Fibroblast of lung (primary cell): ENCODE results near the gene LTBP2. TPM values are rescaled to one million over a fixed set of nuclear protein-coding genes. Genes with fewer than 3 reads are reported as not detected.

Experiments used
- DNase-seq, 2 donors: peaks; one replicate each; pipeline versions ENCODE4 v3.0.0 to v3.0.0-alpha.2; 2010; ENCODE audit warnings: low read depth in 2 of 2
- H2AFZ ChIP-seq: 2 replicates; pipeline ENCODE4 v1.5.1; 2012; ENCODE audit warnings: low read length, control low read depth, inconsistent platforms
- H3K27ac ChIP-seq: 2 replicates; pipeline ENCODE4 v1.5.1; 2011; ENCODE audit warnings: low read length, control low read depth; ENCODE audit not compliant: insufficient read depth
- H3K27me3 ChIP-seq: 2 replicates; pipeline ENCODE4 v1.5.1; 2011; ENCODE audit warnings: mild to moderate bottlenecking, low read length; ENCODE audit not compliant: control insufficient read depth, insufficient read depth
- H3K36me3 ChIP-seq: 2 replicates; pipeline ENCODE4 v1.5.1; 2011; ENCODE audit warnings: low read length; ENCODE audit not compliant: control insufficient read depth, insufficient read depth
- H3K4me1 ChIP-seq: 2 replicates; pipeline ENCODE4 v1.5.1; 2011; ENCODE audit warnings: low read length; ENCODE audit not compliant: control insufficient read depth, insufficient read depth; ENCODE audit errors: extremely low read depth
- H3K4me2 ChIP-seq: 2 replicates; pipeline ENCODE4 v1.5.1; 2011; ENCODE audit warnings: low read length, control low read depth; ENCODE audit not compliant: insufficient read depth; ENCODE audit errors: extremely low read depth
- H3K4me3 ChIP-seq, 4 experiments: fragments of 200-600 bp in 1 of 4; sonication (generic) in 1 of 4; replicated peaks in 1 of 4; 2 replicates each; pipeline ENCODE4 v1.5.1; 2011 to 2016; ENCODE audit warnings: low read length in 4 of 4, low read depth in 3 of 4, mild to moderate bottlenecking in 3 of 4, control low read depth in 2 of 4, inconsistent platforms in 1 of 4, mixed read lengths in 1 of 4; ENCODE audit not compliant: insufficient read depth in 1 of 4; ENCODE audit errors: control extremely low read depth in 1 of 4
- H3K79me2 ChIP-seq: 2 replicates; pipeline ENCODE4 v1.5.1; 2012; ENCODE audit warnings: mild to moderate bottlenecking, low read length, inconsistent platforms; ENCODE audit not compliant: control insufficient read depth, insufficient read depth
- H3K9ac ChIP-seq: 2 replicates; pipeline ENCODE4 v1.5.1; 2011; ENCODE audit warnings: mild to moderate bottlenecking, low read length, control low read depth; ENCODE audit not compliant: insufficient read depth
- H3K9me3 ChIP-seq: 2 replicates; pipeline ENCODE4 v1.5.1; 2012; ENCODE audit warnings: low read depth, low read length; ENCODE audit not compliant: control insufficient read depth, insufficient read depth
- H4K20me1 ChIP-seq: 2 replicates; pipeline ENCODE4 v1.5.1; 2011; ENCODE audit warnings: low read length; ENCODE audit not compliant: control insufficient read depth, insufficient read depth; ENCODE audit errors: extremely low read depth
- EZH2 ChIP-seq: IDR thresholded peaks from 2 replicates; pipeline ENCODE4 v1.5.1; 2012; ENCODE audit warnings: low read length, control low read depth, mild to moderate bottlenecking; ENCODE audit errors: missing control alignments
- polyA plus RNA-seq, 2 donors: library from polyadenylated mRNA; depleted of rRNA in 1 of 2; stranded (reverse) in 1 of 2; unstranded in 1 of 2; fragments of >200 nt; gene quantifications; 2 replicates each; pipeline ENCODE4 v1.2.1, GENCODE V29; 2011 to 2012; ENCODE audit warnings: missing spikeins in 1 of 2
- total RNA-seq: library from RNA; depleted of rRNA; stranded (reverse); fragments of >200 nt; gene quantifications from 2 replicates; pipeline ENCODE4 v1.2.1, GENCODE V29; 2014
- TF ChIP-seq, protein P1 (sequence below), 2 donors: IDR thresholded peaks in 1 of 2; conservative IDR thresholded peaks in 1 of 2; 1 replicate in 1 of 2; 2 replicates in 1 of 2; pipeline ENCODE4 v1.5.1; 2011 to 2012; ENCODE audit warnings: low read length in 2 of 2, control low read depth in 1 of 2, inconsistent platforms in 1 of 2, low read depth in 1 of 2, mild to moderate bottlenecking in 1 of 2

LTBP2 gene
- total and polyA plus RNA-seq, 2 donors (not counting 1 experiment from before 2014, with no cell fraction given) = 108 to 514 TPM

DNA sequence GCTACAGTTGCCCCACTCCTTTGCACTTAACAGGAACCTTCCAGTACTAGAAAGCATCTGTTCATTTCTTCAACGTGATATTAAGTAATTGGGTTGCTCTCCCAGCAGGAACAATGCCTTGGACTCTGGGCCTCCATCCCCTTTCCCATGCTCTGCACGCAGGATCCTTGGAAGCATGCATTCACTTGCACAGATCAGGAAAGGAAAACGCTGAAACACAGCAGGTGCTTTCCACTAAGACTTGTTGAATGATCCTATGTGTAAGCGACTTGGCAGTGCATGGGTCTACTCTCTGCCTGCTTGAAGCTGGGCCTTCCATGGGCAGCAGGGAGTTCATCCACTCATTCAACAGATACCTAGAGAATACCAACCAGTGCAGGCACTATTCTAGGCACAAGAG, 2.3 kb downstream of the LTBP2 start:
- Histone ChIP-seq H2AFZ (no peak overlapping the region), H3K4me2 (peak overlapping the region; percentile 87), H3K4me1 (peaks cover 32% of the 10 kb centered on the region), H3K4me3 (peak overlapping the region; percentile 29 to 94 (median 78)), H3K9me3 (no peaks in the 10 kb centered on the region), H3K36me3 (peaks cover 2% of the 10 kb centered on the region), H4K20me1 (no peaks in the 10 kb centered on the region), H3K9ac (no peak overlapping the region), H3K27ac (peak overlapping the region; percentile 79), H3K27me3 (no peaks in the 10 kb centered on the region), H3K79me2 (peaks cover 76% of the 10 kb centered on the region)
- peak; percentile 33 to 34 for DNase-seq
- no peak for TF ChIP-seq EZH2
- TF ChIP-seq, protein P1, sequence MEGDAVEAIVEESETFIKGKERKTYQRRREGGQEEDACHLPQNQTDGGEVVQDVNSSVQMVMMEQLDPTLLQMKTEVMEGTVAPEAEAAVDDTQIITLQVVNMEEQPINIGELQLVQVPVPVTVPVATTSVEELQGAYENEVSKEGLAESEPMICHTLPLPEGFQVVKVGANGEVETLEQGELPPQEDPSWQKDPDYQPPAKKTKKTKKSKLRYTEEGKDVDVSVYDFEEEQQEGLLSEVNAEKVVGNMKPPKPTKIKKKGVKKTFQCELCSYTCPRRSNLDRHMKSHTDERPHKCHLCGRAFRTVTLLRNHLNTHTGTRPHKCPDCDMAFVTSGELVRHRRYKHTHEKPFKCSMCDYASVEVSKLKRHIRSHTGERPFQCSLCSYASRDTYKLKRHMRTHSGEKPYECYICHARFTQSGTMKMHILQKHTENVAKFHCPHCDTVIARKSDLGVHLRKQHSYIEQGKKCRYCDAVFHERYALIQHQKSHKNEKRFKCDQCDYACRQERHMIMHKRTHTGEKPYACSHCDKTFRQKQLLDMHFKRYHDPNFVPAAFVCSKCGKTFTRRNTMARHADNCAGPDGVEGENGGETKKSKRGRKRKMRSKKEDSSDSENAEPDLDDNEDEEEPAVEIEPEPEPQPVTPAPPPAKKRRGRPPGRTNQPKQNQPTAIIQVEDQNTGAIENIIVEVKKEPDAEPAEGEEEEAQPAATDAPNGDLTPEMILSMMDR (conservative IDR thresholded peaks at IDR 0.05 in 1 of 2, IDR thresholded peaks at IDR 0.05 in 1 of 2; ENCODE audit: low read depth in 1 of 2, low read length in 2 of 2) = no peak

DNA sequence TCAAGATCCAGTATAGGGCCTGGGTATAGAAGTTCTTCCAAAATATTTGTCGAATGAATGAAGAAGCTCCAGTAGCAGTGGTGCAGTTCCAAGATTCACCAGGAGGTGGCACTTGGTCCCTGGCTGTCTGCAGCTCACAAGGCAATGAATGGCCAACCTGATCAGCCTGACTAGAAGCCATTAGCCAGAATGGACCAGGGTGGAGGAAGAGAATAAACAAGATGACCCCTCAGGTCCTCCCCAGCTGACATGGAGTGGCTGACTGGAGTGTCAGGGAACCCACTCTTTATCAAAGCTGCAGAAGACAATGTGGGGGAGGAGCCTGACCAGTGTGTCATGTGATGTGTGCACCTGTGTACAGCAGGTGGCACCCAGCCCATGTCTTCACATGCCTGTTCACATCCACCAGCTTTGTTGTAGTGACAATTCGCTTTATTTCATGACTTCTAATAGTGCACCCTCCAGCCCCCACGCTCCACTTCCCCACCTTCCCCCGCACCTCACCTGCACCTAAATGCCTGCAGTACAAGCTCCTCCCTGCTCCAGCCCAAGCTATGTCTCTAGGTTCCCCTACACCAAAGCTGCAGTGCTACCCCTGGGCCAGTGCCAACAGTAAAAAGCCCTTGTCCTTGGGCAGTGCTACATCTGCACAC, 3.0 kb downstream of the LTBP2 start:
- no peak overlapping the region for H2AFZ ChIP-seq
- H3K36me3 ChIP-seq = peaks cover 2% of the 10 kb centered on the region
- H3K4me1 ChIP-seq = peaks cover 33% of the 10 kb centered on the region
- H4K20me1 ChIP-seq = no peaks in the 10 kb centered on the region
- peaks cover 82% of the 10 kb centered on the region for H3K79me2 ChIP-seq
- DNase-seq = peak; percentile 75 to 91
- no peak for TF ChIP-seq EZH2
- TF ChIP-seq, protein P1 (conservative IDR thresholded peaks at IDR 0.05 in 1 of 2, IDR thresholded peaks at IDR 0.05 in 1 of 2; ENCODE audit: low read depth in 1 of 2, low read length in 2 of 2) = peak; percentile 98 to 100
- peak overlapping the region in 3 of 4 experiments; percentile 65 to 94 (median 90) for H3K4me3 ChIP-seq
- peak overlapping the region; percentile 87 for H3K4me2 ChIP-seq
- H3K27ac ChIP-seq = peak overlapping the region; percentile 8
- H3K9me3 ChIP-seq = no peaks in the 10 kb centered on the region
- no peak overlapping the region for H3K9ac ChIP-seq
- H3K27me3 ChIP-seq = no peaks in the 10 kb centered on the region

DNA sequence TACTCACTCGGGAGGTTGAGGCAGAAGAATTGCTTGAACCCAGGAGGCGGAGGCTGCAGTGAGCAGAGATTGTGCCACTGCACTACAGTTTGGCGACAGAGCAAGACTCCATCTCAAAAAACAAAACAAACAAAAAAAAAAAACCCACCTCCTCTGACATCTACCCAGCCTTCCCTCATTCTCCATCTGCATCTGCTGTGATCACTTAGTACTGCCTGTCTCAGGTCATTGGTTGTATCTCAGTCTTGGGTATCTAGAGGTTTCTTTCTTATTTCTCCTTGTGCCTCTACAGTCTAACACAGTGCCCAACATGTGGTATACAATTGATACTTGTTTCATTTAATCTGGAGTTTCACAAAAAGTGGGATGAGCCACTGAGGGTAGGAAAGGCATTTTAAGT, 5.3 kb downstream of the LTBP2 start:
- no peak overlapping the region for H3K9ac ChIP-seq
- H3K36me3 ChIP-seq = peaks cover 12% of the 10 kb centered on the region
- H3K27ac ChIP-seq = peak overlapping the region; percentile 91
- no peak for TF ChIP-seq EZH2
- DNase-seq = no peak
- H2AFZ ChIP-seq = no peak overlapping the region
- H3K4me1 ChIP-seq = peaks cover 32% of the 10 kb centered on the region
- peak overlapping the region in 2 of 4 experiments; percentile 4 to 35 for H3K4me3 ChIP-seq
- no peaks in the 10 kb centered on the region for H4K20me1 ChIP-seq
- H3K79me2 ChIP-seq = peaks cover 89% of the 10 kb centered on the region
- peak overlapping the region; percentile 81 for H3K4me2 ChIP-seq
- H3K27me3 ChIP-seq = no peaks in the 10 kb centered on the region
- no peaks in the 10 kb centered on the region for H3K9me3 ChIP-seq
